Activated naive CD4-positive, alpha-beta T cell treated with Interleukin-2 at 50 U/mL for 16 hours (primary cell): ENCODE results near the gene LIN28A.

Experiments
- DNase-seq: peaks from one replicate; pipeline ENCODE4 v3.0.0-alpha.2; 2020

Gene LIN28A

DNA sequence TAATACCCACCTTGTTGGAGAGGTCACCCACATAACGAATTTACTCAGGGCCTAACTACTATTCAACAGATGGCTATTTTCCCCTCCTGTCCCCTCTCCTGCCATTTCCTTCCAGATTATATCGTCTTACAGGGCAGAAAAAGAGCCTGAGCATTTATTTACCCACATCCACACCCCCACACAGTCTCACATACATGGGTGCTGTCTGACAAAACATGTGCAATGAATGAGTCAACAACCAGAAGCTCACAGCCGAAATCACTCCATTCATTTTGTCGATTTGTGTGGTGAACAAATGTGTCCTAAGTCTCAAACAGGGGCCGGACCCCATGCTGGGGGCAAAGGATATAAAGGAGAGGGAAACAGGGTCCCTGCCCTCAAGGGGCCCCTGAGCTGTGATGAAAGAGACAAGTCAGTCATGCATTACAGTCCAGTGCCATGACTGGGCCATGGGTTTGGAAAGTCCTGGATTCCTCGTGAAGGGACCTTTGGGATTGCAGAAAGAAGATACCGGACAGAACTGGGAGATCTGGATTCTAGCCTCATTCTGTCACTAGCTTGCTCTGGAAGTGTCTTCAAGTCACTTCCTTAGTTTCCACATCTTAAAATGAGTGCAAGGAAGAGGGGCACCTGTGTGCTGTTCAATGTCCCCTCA lies 21.7 kb upstream of the LIN28A start:
- no peak for DNase-seq

DNA sequence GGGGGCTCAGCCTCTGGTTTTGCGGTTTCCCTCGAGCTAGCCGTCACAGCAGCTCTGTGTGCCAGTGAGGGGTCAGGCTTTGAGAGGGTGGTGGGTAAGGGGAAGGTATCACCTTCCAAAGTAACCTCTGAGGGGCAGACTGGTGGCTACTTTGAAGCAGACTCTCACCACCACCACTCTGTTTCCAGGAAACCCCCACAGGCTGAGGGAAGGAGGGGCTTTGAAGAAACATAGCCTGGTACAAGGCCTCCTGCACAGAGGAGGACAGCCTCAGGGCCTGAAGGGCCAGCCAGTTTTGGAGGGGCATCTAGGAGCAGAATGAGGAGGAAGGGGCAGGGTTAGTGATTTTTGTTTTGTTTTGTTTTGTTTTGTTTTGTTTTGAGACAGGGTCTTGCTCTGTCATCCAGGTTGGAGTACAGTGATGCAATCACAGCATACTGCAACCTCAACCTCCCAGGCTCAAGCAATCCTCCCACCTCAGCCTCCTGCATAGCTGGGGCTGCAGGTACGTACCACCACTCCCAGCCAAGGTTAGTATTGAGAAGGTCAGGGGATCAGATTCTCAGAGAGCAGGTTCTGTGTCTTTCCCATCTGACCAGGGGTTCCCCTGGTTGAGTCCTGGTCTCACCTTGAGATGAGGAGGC lies 20.9 kb upstream of the LIN28A start:
- no peak for DNase-seq

DNA sequence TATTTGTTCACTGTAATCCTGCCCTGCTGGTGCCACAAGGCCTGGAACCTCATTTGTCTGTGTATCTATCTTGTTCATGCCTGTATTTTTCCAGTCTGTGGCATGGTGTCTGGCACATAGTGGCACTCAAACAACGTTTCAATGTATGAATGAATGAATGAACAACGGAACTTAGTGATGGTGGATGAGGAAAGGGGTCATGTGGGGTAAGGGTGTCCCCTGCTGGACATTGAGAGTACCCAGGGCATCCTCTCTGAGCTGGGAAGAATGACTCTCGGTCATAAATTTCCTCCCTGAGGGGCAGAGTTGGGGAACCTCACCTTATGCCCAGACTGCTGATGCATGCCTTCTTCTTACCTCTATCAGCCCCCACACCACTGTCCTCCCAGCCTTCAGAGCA lies 19.2 kb upstream of the LIN28A start:
- peak; percentile 41 for DNase-seq

DNA sequence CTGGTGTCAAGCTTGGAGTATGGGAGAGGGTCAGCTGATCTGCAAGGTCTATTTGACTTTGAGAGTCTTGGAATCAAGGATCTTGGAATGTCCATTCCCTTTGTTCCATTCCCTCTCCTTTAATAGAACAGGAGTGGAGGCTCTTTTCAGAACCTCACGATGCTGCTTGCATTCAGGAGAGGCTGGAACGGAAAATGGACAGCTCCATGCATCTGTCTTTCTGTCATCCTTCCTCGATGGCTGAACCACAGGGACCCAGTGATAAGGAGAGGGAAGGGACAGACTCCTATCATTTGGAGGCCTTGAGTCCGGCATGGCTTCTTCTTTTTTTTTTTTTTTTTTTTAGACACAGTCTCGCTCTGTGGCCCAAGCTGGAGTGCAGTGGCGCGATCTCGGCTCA lies 14.9 kb upstream of the LIN28A start:
- no peak for DNase-seq

DNA sequence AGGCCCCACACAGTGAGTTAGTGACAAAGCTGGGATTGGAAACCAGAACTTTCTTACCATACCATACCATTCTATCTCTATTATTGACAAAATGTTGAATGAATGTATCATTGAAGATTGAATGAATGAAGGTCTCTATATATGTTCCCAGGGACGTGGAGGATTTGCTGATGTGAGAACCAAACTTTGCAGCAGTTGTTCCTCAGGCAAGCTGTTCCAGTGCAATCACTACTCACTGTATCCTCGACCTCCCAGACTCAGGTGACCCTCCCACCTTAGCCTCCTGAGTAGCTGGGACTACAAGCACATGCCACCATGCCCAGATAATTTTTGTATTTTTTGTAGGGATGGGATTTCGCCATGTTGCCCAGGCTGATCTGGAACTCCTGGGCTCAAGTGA lies 11.6 kb upstream of the LIN28A start:
- DNase-seq: no peak

DNA sequence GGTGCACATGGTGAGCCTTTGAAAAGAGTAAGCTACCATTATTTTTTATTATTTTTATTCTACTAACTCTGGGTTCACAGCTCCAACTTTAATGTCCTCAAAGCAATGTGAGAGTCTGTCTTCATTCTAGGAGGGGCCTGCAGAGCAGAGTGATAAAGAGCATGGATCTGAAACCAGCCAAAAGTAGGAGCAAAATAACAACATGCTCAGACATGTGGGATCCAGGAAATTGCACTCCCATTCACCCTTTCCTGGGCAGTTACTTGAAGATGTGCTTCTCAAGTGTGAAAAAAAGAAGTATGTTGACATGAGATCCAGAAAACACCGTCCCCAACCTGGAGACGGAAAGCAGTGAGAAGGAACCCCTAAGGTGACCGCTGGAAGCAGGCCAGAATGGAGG lies 8.7 kb upstream of the LIN28A start:
- no peak for DNase-seq

DNA sequence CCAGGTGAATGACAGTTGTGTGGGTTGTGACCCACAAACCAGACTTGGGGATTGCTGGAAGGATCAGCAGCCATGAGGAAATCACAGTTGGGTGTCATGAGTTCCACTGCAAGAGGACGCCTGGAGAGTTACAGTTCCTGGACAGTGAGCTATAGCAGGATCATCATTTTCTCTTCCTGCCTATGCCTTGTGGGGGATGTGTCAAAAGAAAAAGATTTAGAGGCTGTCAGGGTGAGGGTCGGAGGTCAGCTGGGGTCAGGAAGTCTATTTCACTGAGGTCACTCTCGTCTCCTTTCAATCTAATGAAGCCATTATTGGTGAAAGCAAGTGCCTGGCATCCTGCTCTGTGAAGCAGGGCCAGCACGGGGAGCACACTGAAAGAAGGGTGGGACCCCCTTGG lies 7.0 kb upstream of the LIN28A start:
- no peak for DNase-seq

DNA sequence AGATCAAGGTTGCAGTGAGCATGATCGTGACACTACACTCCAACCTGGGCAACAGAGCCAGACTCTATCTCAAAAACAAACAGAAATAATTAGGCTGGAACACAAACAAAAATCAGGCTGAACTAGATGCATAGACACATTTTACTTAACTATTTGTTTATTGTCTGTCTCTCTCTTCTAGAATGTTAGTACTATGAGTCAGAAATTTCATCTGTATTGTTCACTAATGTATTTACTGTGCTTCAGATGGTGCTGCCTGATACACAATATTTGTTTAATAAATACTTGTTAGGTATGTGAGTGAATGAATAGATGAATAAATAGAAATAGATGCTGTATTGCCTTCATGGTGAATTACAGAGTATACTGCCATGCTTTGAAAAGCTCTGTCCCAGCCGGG lies 6.0 kb upstream of the LIN28A start:
- no peak for DNase-seq

DNA sequence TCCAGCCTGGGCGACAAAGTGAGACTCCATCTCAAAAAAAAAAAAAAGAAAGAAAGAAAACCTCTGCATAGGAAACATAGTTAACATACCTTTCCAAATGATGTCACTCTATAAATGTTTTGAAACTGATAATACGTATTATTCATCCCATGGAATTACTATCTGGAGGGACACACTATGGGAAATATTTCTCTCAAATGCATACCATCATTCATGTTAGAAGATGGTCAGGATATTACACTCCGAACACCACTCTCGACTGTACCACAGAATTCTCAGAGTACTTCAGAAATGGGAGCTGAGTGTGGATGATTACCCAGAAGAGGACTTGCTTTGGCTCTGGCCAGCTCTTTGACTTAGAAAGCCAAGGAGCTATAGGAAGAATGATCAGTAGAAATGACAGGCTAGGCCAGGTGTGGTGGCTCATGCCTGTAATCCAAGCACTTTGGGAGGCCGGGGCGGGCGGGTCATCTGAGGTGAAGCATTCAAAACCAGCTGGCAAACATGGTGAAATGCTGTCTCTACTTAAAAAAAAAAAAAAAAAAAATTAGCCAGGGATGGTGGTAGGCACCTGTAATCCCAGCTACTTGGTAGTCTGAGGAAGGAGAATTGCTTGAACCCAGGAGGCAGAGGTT lies 5.2 kb upstream of the LIN28A start:
- no peak for DNase-seq

DNA sequence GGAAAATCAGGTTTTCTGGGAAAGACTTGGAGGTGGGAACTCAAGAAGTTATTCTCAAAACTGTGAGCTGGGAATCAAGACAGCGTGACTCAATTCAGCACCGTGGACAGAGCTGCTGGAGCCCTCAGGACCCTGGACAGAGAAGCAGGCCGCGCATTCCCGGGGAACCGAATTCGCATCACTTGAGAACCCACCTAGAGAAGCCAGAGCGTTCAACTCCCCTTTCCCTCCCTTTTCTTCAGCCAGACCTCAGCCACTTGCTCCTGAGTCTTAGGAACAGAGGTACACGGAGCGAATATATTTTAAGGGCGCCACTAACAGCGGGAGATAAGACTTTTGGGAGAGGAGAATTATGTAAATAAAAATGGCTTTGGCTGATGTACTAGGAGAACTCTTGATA lies 2.0 kb upstream of the LIN28A start:
- DNase-seq: peak; percentile 80

DNA sequence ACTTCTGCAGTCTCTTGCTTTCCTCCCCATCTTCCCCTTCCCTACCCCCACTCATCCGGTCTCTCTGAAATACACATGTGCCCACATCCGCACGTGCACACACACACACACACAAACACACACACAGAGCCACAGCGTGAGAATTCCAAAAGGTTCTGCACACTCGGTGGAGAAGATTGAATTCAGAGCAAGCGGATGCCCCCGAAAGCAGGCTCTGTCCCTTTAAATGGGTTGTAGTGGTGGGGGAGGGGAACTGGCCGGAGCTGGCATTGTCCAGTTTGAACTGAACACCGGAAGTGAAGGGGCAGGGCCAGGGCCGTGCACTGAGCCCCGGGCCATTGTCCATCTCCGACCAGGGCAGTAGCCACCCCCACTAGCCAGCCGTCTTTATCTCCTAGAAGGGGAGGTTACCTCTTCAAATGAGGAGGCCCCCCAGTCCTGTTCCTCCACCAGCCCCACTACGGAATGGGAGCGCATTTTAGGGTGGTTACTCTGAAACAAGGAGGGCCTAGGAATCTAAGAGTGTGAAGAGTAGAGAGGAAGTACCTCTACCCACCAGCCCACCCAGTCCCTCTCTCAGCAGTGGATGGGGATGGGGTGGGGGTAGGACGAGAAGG lies 1.3 kb upstream of the LIN28A start:
- no peak for DNase-seq

DNA sequence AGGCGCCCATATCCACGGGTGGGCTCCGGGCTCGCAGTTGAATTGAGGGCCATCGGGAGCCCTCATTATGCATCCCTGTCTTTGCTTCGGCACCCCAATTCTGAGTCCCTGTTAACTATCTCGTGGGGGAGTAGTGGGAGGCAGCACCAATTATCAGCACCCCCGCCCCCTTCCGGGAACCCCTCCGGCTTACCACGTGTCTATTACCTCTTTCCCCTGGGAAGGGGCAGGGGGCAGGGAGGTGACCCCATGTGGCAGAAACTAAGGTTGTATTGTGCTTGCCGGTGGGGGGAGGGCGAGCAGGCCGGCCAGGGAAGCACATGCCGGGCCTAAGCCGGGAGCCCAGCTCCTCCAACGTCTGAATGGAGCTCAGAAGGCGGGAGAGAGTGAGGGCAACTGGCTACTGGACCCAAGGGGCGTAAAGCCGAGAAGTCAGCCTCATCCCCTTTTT lies 1.0 kb downstream of the LIN28A start:
- no peak for DNase-seq

DNA sequence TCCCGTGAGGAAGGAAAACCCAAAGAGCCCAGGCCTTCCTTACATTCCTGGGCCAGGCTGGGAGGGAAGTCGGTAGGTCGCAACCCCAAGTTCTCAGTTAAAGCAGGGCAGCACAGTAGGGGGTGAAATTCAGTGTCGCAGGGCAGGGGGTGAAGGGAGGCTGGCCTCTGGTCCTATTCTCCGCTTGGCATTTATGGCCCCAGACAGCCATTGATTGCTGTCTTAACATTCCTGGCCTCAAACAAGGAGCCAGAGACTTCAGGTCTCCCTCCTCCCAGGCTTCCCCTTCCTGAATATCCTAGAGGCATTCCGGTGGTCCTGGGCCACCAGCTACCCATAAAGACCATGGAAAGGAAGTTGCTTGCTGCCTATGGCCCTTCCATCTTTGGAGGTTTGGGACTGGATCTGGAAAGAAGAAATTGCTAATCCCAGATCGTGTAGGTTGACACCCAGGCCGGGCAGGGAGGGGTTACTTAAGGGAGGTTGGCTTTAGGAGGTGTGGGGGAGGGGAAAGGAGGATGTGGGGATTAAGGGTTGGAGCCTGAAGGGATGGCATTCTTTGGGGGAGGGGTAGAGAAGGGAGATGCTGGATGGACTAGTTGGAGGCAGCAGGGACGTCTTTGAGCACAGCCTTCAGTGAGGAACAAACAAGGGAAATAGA lies 1.7 kb downstream of the LIN28A start:
- no peak for DNase-seq

DNA sequence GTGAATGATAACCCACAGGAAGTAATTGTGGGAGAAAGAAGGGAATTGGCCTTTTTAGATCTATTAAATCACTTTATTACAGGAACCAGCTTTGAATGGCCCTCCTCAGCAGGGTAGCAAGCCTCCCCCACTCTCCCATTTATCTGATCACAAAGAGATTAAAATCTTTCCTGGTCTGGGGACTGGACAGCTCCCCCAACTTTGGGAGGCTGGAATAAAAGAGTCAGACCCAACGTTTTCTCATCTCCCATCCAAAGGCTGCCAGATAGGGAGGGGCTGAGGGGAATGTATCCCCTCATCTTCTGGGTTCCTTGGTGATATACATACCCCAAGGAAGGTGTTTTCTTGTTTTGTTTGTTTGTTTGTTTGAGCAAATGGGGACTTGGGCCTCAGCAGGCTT lies 2.4 kb downstream of the LIN28A start:
- DNase-seq: no peak

DNA sequence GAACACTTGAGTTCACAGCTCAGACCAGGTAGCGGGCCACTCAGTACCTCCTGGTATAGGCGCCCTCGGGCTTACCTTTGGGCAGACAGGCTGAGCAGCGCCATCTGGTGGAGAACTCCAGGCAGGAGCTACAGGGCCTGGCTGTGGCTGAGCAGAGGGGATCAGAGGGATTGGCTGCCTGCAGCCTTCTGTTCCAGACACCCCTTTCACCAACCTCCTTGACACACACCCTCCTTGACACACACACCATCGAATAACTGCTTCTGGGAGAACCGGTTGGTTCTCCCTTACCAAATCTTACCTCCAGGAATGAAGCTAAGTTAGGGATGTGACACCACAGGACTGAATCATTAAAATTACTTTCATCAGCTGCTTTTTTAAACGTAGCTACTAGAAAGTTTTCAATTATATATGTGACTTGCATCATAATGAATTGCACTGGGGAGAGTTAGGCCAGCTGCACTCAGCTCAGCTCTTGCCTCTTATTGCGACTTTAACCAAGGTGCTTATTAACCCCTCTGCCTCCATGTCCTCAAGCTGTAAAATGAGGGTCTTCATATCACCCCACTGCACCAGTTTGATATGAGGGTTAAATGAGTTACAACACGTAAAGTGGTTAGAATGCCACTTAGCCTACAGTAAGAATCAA lies 6.6 kb downstream of the LIN28A start:
- peak; percentile 86 for DNase-seq

DNA sequence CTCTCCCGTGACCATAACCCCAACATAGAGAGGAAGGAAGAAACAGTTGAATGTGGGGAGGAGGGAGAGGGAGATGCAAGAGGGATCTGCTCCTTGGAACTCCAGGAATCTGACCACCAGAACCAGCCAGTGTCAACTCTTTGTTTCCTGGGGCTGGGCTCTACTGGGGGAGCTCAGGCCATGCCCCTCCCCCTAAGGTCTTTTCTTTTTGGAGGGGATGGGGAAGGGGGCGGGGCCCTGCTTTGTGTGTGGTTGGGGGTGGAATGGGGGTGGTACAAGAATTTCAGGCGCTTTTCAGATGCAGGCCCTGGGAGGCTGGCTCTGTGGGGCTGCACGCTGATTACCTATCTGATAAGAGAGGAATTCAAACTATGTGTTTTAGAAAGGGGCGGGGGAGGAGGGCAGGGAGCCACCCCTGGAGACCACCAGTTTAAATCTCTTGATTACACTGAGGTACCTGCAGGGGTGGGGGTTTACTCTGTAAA lies 8.3 kb downstream of the LIN28A start:
- DNase-seq: no peak

DNA sequence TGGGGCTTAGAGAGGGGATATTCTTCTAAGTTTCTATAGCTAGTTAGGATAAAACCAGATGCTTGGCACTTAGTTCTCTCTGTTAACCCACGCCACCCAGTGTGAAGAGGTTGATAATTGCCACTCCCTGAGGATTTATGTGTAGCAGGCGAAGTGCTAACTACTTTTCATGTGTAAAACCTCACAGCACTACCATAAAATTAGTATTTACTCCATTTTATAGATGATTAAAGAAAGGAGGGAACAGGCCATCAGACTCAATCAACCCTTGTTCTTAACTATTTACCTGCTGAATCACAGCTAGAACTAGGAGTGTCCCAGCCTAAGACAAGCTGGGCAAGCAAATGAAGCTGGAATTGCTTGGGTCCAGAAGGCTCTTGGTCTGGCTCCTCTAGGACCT lies 8.9 kb downstream of the LIN28A start:
- no peak for DNase-seq

DNA sequence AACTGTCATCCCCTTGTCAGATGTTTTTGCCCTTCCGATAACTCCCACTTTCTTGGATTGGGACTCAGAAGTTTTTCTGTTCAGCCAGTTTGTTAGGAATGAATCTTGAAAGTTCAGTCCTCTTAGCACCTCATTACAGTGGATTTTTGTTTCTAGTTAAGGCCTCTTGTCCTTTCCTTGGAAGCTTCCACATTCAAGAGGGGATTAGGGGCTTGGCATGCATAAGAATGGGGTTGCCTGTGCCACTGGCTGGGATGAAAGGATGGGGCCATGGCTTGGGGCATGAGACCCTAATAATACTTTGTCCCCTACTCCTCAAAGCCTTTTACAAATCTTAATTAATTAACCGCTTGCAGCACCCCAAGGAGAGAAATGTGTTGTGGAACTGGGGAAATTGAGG lies 19.1 kb downstream of the LIN28A start:
- DNase-seq: no peak

DNA sequence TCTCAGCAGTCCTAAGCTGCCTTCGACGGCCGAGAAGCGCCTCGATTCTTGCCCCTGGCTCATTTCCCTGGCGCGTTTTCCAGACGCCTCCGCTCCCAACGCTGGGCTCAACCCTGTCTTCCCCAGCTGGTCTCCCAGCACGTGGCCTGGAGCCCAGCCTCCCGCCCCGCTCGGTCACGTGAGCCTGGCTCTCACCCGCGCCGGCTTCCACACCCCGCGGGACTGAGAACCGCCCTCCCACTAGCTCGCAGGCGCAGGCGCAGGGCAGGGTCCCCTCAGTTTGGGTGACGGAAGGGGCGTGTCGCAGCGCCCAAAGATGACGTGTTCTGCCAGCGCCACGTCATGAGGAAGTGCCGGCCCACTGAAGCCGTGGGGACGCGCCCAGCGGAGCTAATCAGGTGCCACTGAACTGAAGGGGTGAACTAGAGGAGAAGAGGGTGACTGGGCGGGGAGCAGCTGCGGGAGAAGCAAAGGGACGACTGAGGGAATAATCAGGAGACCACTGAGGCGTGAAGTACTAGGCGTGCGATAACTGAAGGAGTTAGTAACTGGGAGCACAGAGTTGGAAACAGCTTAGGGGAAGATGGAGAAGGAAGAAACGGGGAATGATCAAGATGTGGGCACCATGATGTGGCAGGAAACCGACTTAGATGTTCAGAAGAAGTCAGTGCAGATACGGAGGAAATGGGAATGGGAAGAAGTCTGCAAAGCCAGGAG lies 21.5 kb downstream of the LIN28A start, which contains the start of gene DHDDS:
Gene DHDDS (plus strand): TSS at position 343 of the 717 bp plus-strand sequence. CDS start 625 bp downstream, outside the sequence.
- peak; percentile 99 for DNase-seq

DNA sequence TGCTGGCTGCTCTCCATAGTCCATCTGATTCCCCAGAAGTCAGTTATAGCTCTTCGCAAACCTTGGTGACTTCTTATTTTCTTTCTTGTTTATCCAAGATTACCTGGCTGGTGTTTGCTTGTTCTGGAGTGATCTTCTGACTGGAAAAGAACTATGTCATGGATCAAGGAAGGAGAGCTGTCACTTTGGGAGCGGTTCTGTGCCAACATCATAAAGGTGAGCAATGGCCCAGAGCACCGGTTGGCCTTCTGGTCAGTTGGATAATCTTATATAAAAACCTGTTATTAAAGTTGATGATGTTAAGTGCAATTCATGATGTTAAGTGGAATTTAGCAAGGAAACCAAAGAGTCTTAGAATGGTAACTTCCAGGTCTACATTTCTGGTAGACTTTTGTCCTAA lies 22.2 kb downstream of the LIN28A start:
- no peak for DNase-seq

DNA sequence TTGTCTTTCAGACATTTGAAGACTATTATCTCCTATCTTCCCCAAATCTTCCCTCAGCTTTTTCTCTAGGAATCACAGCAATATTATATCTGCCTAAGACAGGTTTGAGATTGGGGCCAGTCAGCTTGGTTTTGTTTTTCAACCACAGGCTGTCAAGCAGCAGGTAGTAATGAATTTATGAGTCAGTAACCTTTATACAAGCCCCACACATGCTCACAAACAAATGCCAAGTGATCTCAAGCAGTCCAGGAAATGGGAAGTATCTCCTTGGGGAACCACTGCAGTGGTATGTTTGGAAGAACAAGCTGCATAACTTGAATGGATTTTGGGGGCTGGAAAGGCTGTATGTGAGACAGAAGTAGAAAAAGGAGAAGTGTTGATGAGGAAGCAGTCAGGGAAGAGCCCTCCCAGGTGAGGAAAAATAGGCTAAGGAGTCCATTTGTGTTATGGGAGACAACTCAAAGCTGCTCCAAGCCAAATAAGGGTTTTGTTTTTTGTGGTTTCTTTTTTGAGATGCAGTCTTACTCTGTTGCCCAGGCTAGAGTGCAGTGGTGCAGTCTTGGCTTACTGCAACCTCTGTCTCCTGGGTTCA lies 23.6 kb downstream of the LIN28A start:
- DNase-seq: no peak

DNA sequence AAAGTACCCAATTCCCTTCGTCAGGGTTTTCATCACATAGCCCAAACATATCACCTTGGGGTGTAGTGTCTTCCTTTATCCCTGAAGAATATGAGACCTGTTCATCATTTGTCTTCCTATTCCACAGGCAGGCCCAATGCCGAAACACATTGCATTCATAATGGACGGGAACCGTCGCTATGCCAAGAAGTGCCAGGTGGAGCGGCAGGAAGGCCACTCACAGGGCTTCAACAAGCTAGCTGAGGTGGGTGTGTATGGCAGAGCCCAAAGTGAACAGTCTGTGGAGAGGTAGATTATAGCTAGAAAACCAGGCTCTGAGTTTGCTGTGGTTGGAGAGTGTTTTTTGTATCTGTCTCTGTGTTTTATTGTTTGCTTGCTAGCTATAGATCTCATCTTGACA lies 27.4 kb downstream of the LIN28A start:
- no peak for DNase-seq
